ENCODE measurements around the gene NR1H3. TPM values are rescaled to one million over a fixed set of nuclear protein-coding genes. Genes with fewer than 3 reads are reported as not detected.

The NR1H3 gene
- total and polyA plus RNA-seq, 2 of the 4 experiments (the other 2 are of a cell fraction): 9.1 to 13.6 TPM

DNA sequence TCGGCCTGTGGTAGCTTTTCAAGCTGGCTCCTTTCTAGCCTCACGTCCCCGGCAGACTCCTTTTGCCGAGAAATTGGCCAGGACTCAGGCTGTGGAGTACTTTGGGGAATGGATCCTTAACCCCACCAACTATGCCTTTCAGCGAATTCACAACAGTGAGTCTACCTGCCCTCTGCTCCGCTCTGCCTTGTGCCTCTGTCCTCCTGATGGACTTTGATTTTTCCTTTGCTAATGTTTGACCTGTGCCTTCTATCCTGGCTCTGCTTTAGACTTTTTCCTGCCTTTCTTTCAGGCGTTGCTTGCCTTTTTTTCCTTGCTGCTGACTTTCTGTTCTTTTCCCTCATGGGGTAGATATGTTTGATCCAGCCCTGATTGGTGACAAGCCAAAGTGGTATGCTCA lies 24.7 kb downstream of the NR1H3 start:
- Histone ChIP-seq H2BK20ac (ENCODE audit: low read depth, low read length) (no peak overlapping the region), H2AFZ (replicated peaks; ENCODE audit: low read length, poor library complexity) (no peak overlapping the region), H3K14ac (replicated peaks; ENCODE audit: low read depth, low read length) (no peak overlapping the region), H3K79me1 (ENCODE audit: low read depth in 1 of 2, low read length in 2 of 2) (peaks cover 0 to 4% of the 10 kb centered on the region in 2 experiments; a peak in 1 of 4 replicates), H3K56ac (ENCODE audit: extremely low read depth, insufficient read depth, low read length) (no peak overlapping the region), H4K20me1 (ENCODE audit: insufficient read depth, low read length) (no peaks in the 10 kb centered on the region), H2BK15ac (ENCODE audit: low read depth, low read length) (no peak overlapping the region), H2BK5ac (ENCODE audit: low read depth, low read length, poor library complexity, severe bottlenecking) (no peak overlapping the region), H3K18ac (ENCODE audit: low read depth, low read length) (no peak overlapping the region), H3K4me2 (ENCODE audit: low read depth, low read length) (no peak overlapping the region), H3K4ac (ENCODE audit: low read depth, low read length) (no peak overlapping the region), H3K9me1 (ENCODE audit: insufficient read depth, low read length) (peaks cover 5% of the 10 kb centered on the region; the same call in 1 of the 2 replicates), H3K27me3 (ENCODE audit: control insufficient read depth, insufficient read depth, low read length) (no peaks in the 10 kb centered on the region), H3K23ac (ENCODE audit: low read depth, low read length) (no peak overlapping the region), H2AK9ac (replicated peaks; ENCODE audit: low read depth, low read length, poor library complexity) (peak overlapping the region; percentile 15), H2AK5ac (ENCODE audit: low read depth, low read length) (no peak overlapping the region), H4K91ac (ENCODE audit: insufficient read depth, low read depth, low read length) (no peak overlapping the region), H3K4me3 (ENCODE audit: insufficient read depth, low read depth, low read length) (no peak overlapping the region), H3K9ac (ENCODE audit: low read depth, low read length) (no peak overlapping the region), H4K8ac (ENCODE audit: low read depth in 2 of 2, low read length in 2 of 2) (no peak overlapping the region), H3K36me3 (ENCODE audit: control insufficient read depth, insufficient read depth, low read length) (peaks cover 63% of the 10 kb centered on the region), H3K27ac (ENCODE audit: insufficient read depth, low read length) (no peak overlapping the region), H4K5ac (ENCODE audit: low read depth, low read length) (no peak overlapping the region), H3K9me3 (ENCODE audit: control insufficient read depth, insufficient read depth, low read length) (no peaks in the 10 kb centered on the region), H3K4me1 (ENCODE audit: control insufficient read depth, insufficient read depth, low read length) (no peaks in the 10 kb centered on the region), H2BK120ac (ENCODE audit: low read depth, low read length) (no peak overlapping the region)
- no TSS peak for BruUV-seq (replicated peaks)
- dilution Hi-C loops (cut with HindIII; ENCODE audit: low sequenced_read_pairs, unreplicated experiment) (no loop called here), in situ Hi-C loops (cut with MboI; ENCODE audit: low sequenced_read_pairs) (no loop called here), intact Hi-C loops (cut with micrococcal nuclease) (no loop called here)
- CTCF ChIA-PET: no interaction called here
- WGBS, 2 experiments (ENCODE audit: extremely low coverage in 2 of 2, insufficient read length in 1 of 2): no CpG with 5 or more reads among the region's 7 CpGs
- DNase-seq: no peak
- ATAC-seq (ENCODE audit: low read depth): no peak
- POLR2A ChIA-PET (ENCODE audit: unreplicated experiment): no interaction called here
- TF ChIP-seq MXI1 (IDR thresholded peaks at IDR 0.05; ENCODE audit: borderline replicate concordance, low read depth, low read length) (no peak), BHLHE40 (IDR thresholded peaks at IDR 0.05; ENCODE audit: low read depth, low read length) (no peak), RFX5 (IDR thresholded peaks at IDR 0.05; ENCODE audit: low read depth, low read length) (no peak), CEBPB (IDR thresholded peaks at IDR 0.05; ENCODE audit: low read depth, low read length) (no peak), MAFK (IDR thresholded peaks at IDR 0.05; ENCODE audit: low read depth, low read length) (no peak), POLR2A (IDR thresholded peaks at IDR 0.05; ENCODE audit: low read depth, low read length) (no peak), SMC3 (IDR thresholded peaks at IDR 0.05; ENCODE audit: low read depth, low read length) (no peak), RCOR1 (IDR thresholded peaks at IDR 0.05; ENCODE audit: insufficient replicate concordance, low read length) (no peak)
- TF ChIP-seq, protein P1, sequence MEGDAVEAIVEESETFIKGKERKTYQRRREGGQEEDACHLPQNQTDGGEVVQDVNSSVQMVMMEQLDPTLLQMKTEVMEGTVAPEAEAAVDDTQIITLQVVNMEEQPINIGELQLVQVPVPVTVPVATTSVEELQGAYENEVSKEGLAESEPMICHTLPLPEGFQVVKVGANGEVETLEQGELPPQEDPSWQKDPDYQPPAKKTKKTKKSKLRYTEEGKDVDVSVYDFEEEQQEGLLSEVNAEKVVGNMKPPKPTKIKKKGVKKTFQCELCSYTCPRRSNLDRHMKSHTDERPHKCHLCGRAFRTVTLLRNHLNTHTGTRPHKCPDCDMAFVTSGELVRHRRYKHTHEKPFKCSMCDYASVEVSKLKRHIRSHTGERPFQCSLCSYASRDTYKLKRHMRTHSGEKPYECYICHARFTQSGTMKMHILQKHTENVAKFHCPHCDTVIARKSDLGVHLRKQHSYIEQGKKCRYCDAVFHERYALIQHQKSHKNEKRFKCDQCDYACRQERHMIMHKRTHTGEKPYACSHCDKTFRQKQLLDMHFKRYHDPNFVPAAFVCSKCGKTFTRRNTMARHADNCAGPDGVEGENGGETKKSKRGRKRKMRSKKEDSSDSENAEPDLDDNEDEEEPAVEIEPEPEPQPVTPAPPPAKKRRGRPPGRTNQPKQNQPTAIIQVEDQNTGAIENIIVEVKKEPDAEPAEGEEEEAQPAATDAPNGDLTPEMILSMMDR (conservative IDR thresholded peaks at IDR 0.05; ENCODE audit: low read depth, low read length): no peak
